Astrocyte (in vitro differentiated cells and primary cell): ENCODE measurements around the gene IL18RAP.

Experiments used
- CTCF ChIP-seq: IDR thresholded peaks from 2 replicates; pipeline ENCODE4 v1.5.1; 2011; ENCODE audit warnings: low read depth, mild to moderate bottlenecking, inconsistent platforms, low read length, moderate library complexity; ENCODE audit not compliant: insufficient read depth
- EZH2 ChIP-seq: IDR thresholded peaks from 2 replicates; pipeline ENCODE4 v1.6.1; 2012; ENCODE audit warnings: mild to moderate bottlenecking, low read length, inconsistent platforms; ENCODE audit not compliant: insufficient read depth

- TF ChIP-seq CTCF (no peak), EZH2 (no peak)
These were observed 2.7 kb upstream of the IL18RAP start for GRCh38 chr2:102420290-102420689.
